Measurements from ENCODE around the gene RTL10. TPM values are rescaled to one million over a fixed set of nuclear protein-coding genes. Genes with fewer than 3 reads are reported as not detected.

The RTL10 gene
- total RNA-seq, 1 donor from 2014 or later = 10.9 TPM

- no peaks in the 10 kb centered on the region for H3K36me3 ChIP-seq (ENCODE audit: control insufficient read depth, insufficient read depth, low read length)
- H3K4me3 ChIP-seq (ENCODE audit: low read depth, low read length) = no peak overlapping the region
- H3K27me3 ChIP-seq (ENCODE audit: control insufficient read depth, insufficient read depth, low read length) = no peaks in the 10 kb centered on the region
- TF ChIP-seq CTCF (IDR thresholded peaks at IDR 0.05; ENCODE audit: insufficient read depth, low read length, poor library complexity, severe bottlenecking) = no peak
- no peak for DNase-seq (ENCODE audit: low read depth)
These were observed 8.1 kb upstream of the RTL10 start for GRCh38 chr22:19862619-19863246.

- no peak for DNase-seq (ENCODE audit: low read depth)
- Histone ChIP-seq H3K36me3 (ENCODE audit: control insufficient read depth, insufficient read depth, low read length) (no peaks in the 10 kb centered on the region), H3K27me3 (ENCODE audit: control insufficient read depth, insufficient read depth, low read length) (no peaks in the 10 kb centered on the region), H3K4me3 (ENCODE audit: low read depth, low read length) (no peak overlapping the region)
- TF ChIP-seq CTCF (IDR thresholded peaks at IDR 0.05; ENCODE audit: insufficient read depth, low read length, poor library complexity, severe bottlenecking) = no peak
These were observed 5.3 kb upstream of the RTL10 start for GRCh38 chr22:19859861-19860510.

- DNase-seq (ENCODE audit: low read depth) = no peak
- Histone ChIP-seq H3K36me3 (ENCODE audit: control insufficient read depth, insufficient read depth, low read length) (no peaks in the 10 kb centered on the region), H3K27me3 (ENCODE audit: control insufficient read depth, insufficient read depth, low read length) (no peaks in the 10 kb centered on the region), H3K4me3 (ENCODE audit: low read depth, low read length) (no peak overlapping the region)
- TF ChIP-seq CTCF (IDR thresholded peaks at IDR 0.05; ENCODE audit: insufficient read depth, low read length, poor library complexity, severe bottlenecking) = no peak
These were observed 2.7 kb upstream of the RTL10 start for GRCh38 chr22:19857382-19857781.

GRCh38 chr22:19855504-19856409 is 1.1 kb upstream of the RTL10 start:
- Histone ChIP-seq H3K36me3 (ENCODE audit: control insufficient read depth, insufficient read depth, low read length) (no peaks in the 10 kb centered on the region), H3K27me3 (ENCODE audit: control insufficient read depth, insufficient read depth, low read length) (no peaks in the 10 kb centered on the region), H3K4me3 (ENCODE audit: low read depth, low read length) (peak overlapping the region; percentile 83)
- TF ChIP-seq CTCF (IDR thresholded peaks at IDR 0.05; ENCODE audit: insufficient read depth, low read length, poor library complexity, severe bottlenecking) = no peak
- no peak for DNase-seq (ENCODE audit: low read depth)

GRCh38 chr22:19853879-19854777 is 546 bp downstream of the RTL10 start:
- Histone ChIP-seq H3K27me3 (ENCODE audit: control insufficient read depth, insufficient read depth, low read length) (no peaks in the 10 kb centered on the region), H3K4me3 (ENCODE audit: low read depth, low read length) (peak overlapping the region; percentile 83), H3K36me3 (ENCODE audit: control insufficient read depth, insufficient read depth, low read length) (peaks cover 3% of the 10 kb centered on the region)
- TF ChIP-seq CTCF (IDR thresholded peaks at IDR 0.05; ENCODE audit: insufficient read depth, low read length, poor library complexity, severe bottlenecking) = no peak
- no peak for DNase-seq (ENCODE audit: low read depth)

All from kidney epithelial cell (primary cell).